ENCODE results near the gene HRH2.

Gene HRH2

GRCh38 chr5:175629793-175630192 lies 28.1 kb upstream of the HRH2 start:
- H3K27me3 ChIP-seq (ENCODE audit: insufficient read depth, low read depth, severe bottlenecking) = no peaks in the 10 kb centered on the region
- H3K27ac ChIP-seq = no peak overlapping the region
- no peak for DNase-seq
- TF ChIP-seq CTCF (IDR thresholded peaks at IDR 0.05; ENCODE audit: low read depth, low read length) = no peak
- H3K4me3 ChIP-seq (ENCODE audit: low read depth, low read length) = no peak overlapping the region
- peaks cover 6% of the 10 kb centered on the region for H3K9me3 ChIP-seq (ENCODE audit: severe bottlenecking)
- H3K36me3 ChIP-seq = no peaks in the 10 kb centered on the region

GRCh38 chr5:175635854-175636584 lies 21.9 kb upstream of the HRH2 start:
- Histone ChIP-seq H3K4me3 (ENCODE audit: low read depth, low read length) (no peak overlapping the region), H3K27me3 (ENCODE audit: insufficient read depth, low read depth, severe bottlenecking) (no peaks in the 10 kb centered on the region), H3K36me3 (no peaks in the 10 kb centered on the region), H3K27ac (no peak overlapping the region), H3K9me3 (ENCODE audit: severe bottlenecking) (no peaks in the 10 kb centered on the region)
- no peak for TF ChIP-seq CTCF (IDR thresholded peaks at IDR 0.05; ENCODE audit: low read depth, low read length)
- no peak for DNase-seq

GRCh38 chr5:175638305-175638704 lies 19.6 kb upstream of the HRH2 start:
- no peak overlapping the region for H3K27ac ChIP-seq
- no peaks in the 10 kb centered on the region for H3K36me3 ChIP-seq
- H3K27me3 ChIP-seq (ENCODE audit: insufficient read depth, low read depth, severe bottlenecking) = no peaks in the 10 kb centered on the region
- no peak overlapping the region for H3K4me3 ChIP-seq (ENCODE audit: low read depth, low read length)
- no peaks in the 10 kb centered on the region for H3K9me3 ChIP-seq (ENCODE audit: severe bottlenecking)
- DNase-seq = no peak
- TF ChIP-seq CTCF (IDR thresholded peaks at IDR 0.05; ENCODE audit: low read depth, low read length) = no peak

- Histone ChIP-seq H3K27me3 (ENCODE audit: insufficient read depth, low read depth, severe bottlenecking) (no peaks in the 10 kb centered on the region), H3K4me3 (ENCODE audit: low read depth, low read length) (no peak overlapping the region), H3K36me3 (no peaks in the 10 kb centered on the region), H3K27ac (no peak overlapping the region), H3K9me3 (ENCODE audit: severe bottlenecking) (no peaks in the 10 kb centered on the region)
- DNase-seq = no peak
- TF ChIP-seq CTCF (IDR thresholded peaks at IDR 0.05; ENCODE audit: low read depth, low read length) = no peak
Observed at GRCh38 chr5:175640106-175640775, 17.6 kb upstream of the HRH2 start.

DNA sequence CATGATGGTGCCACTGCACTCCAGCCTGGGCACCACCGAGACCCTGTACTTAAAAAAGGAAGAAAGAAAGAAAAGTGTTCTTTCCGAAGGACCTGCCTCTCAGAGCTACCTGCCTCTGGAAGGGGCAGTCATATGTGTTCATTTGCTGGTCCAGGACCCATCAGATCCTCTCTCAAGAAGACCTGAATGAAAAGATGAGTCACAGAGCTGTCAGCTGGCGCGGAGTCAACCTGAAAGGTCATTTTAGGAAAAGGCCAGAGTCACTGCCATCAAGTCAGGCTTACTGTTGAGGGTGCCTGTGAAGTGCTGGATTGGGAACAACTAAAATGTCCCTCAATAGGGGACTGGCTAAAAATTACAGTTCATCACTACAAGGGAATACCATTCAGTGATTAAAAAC lies 14.9 kb upstream of the HRH2 start:
- no peak for DNase-seq
- no peak for TF ChIP-seq CTCF (IDR thresholded peaks at IDR 0.05; ENCODE audit: low read depth, low read length)
- no peak overlapping the region for H3K27ac ChIP-seq
- H3K4me3 ChIP-seq (ENCODE audit: low read depth, low read length) = no peak overlapping the region
- no peaks in the 10 kb centered on the region for H3K27me3 ChIP-seq (ENCODE audit: insufficient read depth, low read depth, severe bottlenecking)
- no peaks in the 10 kb centered on the region for H3K36me3 ChIP-seq
- H3K9me3 ChIP-seq (ENCODE audit: severe bottlenecking) = no peaks in the 10 kb centered on the region

All from WERI-Rb-1 (cell line).